HG02943 (cell line): Measurements from ENCODE around the gene SLC25A12.
"Not testable (repeated sequence)": the region's sequence is repeated elsewhere in the genome, so short reads cannot be mapped to it uniquely, and the experiment has no call there.

ENCODE experiments used
- ATAC-seq: cut with Tn5 transposase; IDR thresholded peaks from one replicate; pipeline ENCODE4 v1.9.1; 2021; ENCODE audit warnings: mild to moderate bottlenecking, low read depth, moderate library complexity; ENCODE audit not compliant: unreplicated experiment

Gene SLC25A12, protein sequence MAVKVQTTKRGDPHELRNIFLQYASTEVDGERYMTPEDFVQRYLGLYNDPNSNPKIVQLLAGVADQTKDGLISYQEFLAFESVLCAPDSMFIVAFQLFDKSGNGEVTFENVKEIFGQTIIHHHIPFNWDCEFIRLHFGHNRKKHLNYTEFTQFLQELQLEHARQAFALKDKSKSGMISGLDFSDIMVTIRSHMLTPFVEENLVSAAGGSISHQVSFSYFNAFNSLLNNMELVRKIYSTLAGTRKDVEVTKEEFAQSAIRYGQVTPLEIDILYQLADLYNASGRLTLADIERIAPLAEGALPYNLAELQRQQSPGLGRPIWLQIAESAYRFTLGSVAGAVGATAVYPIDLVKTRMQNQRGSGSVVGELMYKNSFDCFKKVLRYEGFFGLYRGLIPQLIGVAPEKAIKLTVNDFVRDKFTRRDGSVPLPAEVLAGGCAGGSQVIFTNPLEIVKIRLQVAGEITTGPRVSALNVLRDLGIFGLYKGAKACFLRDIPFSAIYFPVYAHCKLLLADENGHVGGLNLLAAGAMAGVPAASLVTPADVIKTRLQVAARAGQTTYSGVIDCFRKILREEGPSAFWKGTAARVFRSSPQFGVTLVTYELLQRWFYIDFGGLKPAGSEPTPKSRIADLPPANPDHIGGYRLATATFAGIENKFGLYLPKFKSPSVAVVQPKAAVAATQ

DNA sequence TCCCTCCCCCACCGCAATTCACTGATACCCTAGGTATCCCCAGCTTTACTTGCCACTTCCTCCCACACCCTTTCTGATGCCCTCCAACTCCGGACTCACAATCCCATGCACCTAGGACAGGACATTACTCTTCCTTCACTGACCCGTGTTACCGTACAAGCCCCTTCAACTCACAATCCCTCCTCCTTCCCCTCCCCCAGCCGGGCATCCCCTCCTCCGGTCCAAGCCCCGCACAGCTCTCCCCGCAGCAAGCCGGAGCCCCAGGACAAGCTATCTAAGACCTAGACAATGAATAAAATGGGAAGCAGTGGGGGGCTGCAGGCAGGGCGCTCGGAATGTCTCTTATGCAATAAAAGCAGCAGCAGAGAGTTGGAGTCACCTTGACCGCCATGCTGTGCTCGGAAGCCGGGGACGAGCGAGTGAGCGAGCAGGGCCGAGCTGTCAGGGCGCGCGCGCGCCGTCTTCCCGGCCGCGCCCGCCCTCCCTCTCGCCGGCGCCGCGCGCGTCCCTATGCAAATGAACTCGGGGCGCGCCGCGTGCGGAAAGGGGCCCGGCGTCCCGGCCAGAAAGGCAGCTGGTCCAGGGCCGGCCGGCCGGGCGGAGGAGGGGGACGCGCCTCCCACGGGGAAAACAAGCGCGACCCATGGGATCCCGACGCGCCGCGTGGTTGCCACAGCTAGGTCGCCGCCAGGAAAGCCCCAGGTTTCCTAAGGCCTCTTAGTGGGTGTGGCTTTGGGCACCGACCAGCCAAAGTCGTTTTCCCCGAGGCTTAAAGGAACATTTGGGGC, at the start of gene SLC25A12:
SLC25A12 (minus strand) TSS at position 421 of the 788 bp plus-strand sequence; CDS start at position 391, 30 bp downstream.
- ATAC-seq: peak; percentile 84

DNA sequence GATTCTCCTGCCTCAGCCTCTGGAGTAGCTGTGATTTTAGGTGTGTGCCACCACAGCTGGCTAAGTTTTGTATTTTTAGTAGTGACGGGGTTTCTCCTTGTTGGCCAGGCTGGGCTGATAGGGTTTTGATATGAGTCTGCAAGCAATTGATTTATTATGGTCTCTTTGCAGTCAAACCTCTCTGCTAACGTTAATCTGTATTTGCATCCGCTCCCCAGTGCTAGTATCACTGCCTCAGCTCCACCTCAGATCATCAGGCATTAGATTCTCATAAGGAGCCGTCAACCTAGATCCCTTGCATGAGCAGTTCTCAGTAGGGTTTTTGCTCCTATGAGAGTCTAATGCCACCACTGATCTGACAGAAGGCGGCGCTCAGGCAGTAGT, 47.3 kb upstream of the SLC25A12 start:
- ATAC-seq: no peak

DNA sequence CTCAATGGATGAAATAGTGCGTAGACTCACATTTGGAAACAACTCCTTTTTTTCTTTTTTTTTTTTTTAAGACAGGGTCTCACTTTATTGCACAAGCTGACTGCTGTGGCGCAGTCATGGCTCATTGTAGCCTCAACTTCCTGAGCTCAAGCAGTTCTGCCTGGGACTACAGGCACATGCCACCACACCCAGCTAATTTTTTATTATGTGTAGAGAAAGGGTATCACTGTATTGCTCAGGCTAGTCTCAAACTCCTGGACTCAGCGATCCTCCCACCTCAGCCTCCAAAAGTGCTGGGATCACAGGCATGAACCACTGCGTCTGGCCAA, 45.7 kb upstream of the SLC25A12 start:
- no peak for ATAC-seq

DNA sequence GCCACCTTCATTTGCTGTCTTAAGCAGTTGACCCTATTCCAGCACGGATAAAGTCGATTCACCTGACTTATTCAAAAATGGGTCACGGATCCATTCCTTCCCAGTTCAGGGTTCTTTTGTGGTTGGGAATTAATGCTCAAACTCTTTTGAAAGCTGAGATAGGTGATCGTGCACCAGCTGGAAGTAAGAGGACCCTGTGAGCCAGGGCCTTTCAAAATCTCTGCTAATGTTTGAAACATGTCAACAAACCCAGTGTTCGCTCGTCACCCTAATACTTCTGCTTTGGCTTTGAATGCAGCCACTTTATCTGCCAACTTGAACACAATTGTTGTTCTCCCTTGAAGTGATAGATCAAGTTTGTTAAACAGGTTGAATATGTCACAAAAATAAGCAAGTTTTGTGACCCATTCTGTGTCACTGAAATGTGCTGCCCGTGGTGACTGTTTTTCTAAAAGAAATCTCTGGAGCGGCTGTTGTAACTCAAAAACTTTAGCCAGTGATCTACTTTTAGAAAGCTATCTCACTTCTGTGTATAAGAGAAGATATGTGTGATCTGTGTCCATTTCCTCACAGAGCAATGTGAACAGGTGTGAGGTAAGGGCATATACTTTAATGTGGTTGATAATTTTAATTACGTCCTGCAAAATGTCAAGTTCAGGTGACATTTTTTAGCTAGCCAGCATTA, 45.2 kb upstream of the SLC25A12 start:
- ATAC-seq: no peak

DNA sequence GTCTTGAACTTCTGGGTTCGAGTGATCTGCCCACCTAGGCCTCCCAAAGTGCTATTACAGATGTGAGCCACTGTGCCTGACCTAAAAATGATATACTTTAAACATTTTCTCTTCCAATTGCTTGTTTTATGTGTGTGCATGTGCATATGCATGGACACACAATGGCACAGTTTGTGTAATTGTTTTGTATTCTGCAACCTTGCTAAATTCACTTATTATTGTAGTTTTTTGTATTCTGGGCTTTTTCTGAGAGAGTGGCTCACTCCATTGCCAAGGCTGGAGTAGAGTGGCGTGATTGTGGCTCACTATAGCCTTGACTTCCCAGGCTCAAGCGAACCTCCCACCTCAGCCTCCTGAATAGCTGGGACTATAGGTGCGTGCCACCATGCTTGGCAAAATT, 36.3 kb upstream of the SLC25A12 start:
- no peak for ATAC-seq

DNA sequence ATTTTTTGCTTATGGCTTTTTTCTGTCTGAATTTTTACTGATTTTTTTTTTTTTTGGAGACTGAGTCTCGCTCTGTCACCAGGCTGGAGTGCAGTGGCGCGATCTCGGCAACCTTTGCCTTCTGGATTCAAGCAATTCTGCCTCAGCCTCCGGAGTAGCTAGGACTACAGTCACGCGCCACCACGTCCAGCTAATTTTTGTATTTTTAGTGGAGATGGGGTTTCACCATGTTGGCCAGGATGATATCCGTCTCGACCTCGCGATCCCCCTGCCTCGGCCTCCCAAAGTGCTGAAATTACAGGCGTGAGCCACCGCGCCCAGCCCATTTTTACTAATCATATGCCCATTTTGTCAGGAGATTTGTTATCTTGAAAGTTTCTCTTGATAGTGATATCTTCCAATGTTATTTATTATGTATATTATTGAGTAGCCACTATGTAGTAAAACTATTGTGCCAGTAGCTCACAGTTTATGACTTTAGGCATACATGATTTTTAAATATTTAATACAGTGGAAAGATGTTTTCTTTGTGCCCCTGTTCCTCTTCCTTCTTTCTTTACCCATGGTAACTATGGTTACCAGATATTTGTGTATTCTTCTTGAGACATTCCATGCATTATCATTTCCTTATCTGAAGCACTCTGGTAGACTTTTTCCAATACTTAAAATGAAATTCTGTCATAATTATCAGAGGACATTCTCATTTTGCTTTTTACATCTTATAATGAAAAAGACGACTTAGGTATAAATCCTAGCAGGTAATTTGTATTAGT, 30.3 kb upstream of the SLC25A12 start:
- no peak for ATAC-seq

DNA sequence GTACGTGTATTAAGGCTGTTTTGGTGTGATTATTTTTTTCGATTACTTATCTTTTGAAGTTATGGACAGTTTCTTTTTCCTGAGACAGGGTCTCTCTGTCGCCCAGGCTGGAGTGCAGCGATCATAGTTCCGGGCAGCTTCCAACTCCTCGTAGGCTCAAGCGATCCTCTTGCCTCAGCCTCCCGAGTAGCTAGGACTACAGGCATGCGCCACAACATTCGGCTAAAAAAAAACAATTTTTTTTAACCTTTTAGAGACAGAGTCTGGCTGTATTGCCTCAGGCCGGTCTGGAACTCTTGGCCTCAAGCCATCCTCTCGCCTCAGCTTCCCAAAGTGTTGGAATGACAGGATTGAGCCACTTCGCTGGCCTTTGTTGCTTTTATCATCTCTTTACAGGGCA, 29.2 kb upstream of the SLC25A12 start:
- ATAC-seq: no peak

DNA sequence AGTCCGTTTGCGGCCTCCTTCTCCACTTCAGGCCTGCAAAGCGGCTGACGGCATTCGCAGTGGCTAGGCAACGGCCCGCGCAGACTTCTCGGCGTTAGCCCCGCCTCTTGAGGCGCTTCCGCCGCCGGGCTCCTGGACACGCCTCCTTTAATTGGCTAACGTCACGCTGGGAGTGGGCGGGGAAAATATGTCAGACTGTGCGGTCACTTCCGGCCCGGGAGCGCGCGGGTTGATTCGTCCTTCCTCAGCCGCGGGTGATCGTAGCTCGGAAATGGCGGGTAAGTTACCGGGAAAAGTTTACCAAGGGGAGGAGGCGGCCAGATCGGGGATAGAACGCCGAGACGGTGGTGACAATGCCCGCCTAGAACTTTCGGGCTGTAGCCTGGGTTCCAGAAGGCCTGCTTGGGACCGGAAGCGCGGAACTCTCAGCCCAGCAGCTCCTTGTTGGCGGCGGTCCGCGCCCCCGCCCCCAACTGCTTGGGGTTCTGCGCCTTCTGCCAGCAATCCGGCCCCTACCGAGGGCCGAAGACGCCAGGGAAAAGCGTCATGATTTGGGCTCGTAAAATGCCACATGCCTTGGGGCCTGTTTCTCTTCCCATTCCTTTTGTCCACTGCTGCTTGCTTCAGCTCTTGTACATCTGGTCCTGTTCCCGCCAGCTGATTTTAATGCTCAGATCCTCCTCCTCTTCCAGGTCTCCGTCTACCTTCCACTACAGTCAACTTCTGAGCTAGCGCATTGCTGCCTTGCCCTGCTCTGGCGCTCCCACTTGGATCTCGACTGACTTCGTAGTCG, 28.4 kb upstream of the SLC25A12 start, which contains the start of gene HAT1:
HAT1 (plus strand) TSS at position 232 of the 793 bp plus-strand sequence; CDS start at position 272, 40 bp downstream.
- ATAC-seq: peak; percentile 96

DNA sequence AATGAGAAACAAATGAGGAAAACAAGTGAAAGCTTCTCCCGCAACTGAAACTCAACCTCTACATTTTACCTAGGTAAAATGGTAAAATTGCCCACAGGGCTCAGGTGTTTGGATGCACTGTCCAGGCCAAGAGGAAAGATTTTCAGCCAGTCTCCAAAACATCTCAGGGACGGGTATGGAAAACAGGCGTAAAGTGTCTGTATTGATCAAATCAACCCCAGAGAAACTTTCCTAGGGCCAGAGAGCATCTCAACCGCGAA, 27.9 kb upstream of the SLC25A12 start:
- ATAC-seq: peak; percentile 9

DNA sequence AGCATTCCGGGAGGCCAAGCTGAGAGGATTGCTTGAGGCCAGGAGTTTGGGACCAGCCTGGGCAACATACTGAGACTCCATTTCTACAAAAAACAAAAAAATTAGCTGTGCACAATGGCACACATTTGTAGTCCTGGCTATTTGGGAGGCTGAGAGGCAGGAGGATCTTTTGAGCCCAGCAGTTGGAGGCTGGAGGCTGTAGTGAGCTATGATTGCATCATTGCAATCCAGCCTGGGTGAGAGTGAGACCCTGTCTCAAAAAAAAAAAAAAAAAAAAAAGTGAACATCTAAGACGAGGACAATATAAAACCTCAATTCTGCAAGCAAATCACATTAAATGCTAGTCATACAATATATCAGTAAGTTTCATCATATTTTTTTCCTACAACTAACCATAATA, 25.4 kb upstream of the SLC25A12 start:
- ATAC-seq: no peak

DNA sequence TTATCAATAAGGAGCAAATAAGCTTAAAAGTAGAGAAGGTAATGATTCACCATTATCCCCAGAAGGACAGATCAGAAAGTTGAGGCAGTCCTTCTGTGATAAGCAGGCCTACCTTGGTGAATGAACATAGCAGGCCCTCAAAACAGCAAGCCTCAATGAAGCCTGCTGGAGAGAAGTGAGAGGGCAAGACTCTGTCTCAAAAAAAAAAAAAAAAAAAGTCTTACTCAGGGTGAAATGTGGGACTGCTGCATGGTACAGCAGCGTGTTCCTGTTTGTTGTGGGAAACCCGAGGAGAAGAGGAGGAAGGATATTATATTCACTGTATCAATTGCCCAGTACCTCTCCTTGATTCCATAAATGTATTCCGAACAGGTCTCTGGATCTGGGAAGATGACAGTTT, 19.5 kb upstream of the SLC25A12 start:
- ATAC-seq: no peak

DNA sequence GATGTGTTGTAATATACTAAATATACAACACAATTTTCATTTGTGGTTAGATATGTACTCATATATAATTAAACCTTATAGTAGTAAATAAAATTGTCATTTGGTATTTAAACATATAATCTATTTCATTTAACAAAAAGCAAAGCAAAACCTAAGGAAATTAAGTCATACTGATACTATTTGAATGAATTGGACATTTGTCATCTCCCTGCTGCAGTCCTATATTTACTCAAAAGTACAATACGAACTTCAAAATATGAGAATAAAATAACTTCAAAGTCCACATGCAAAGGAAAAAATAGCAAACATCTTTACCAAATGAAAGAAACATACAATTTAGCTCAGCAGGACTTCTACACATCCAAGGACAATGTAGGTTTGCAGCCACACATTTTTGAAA, 16.4 kb upstream of the SLC25A12 start:
- ATAC-seq: no peak

DNA sequence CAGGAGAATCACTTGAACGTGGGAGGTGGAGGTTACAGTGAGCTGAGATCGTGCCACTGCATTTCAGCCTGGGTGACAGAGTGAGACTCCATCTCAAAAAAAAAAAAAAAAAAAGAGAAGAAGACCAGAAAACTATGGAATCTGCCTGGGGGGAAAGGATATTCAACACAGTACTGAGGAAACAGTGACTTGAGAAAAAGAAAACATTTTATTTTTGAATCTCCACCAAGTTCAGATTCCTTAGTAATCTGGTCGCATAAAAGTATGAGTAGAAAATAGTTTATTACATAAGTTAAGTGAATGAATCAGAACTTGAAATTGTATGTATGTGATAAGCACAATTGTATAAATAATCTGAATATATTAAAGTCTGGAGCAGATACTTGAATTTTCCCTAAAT, 15.2 kb upstream of the SLC25A12 start:
- ATAC-seq: no peak

DNA sequence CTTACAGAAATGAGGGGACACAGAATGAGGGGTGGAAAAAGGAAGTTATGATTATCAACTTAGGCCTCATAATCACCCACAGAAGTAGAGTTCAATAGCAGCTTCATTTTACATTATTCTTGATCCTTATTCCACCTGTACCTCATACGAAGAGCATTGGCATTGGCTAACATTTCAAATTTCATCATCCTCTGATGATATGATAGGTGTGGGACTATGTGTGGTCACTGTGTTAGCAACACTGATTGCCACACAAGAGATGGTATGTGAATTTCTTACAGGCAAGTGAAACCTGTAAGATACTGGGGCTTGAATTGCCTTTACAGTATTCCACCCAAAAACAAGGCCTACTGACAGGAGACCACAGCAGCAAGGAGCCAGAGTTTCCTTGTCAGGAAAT, 14.2 kb upstream of the SLC25A12 start:
- ATAC-seq: no peak

DNA sequence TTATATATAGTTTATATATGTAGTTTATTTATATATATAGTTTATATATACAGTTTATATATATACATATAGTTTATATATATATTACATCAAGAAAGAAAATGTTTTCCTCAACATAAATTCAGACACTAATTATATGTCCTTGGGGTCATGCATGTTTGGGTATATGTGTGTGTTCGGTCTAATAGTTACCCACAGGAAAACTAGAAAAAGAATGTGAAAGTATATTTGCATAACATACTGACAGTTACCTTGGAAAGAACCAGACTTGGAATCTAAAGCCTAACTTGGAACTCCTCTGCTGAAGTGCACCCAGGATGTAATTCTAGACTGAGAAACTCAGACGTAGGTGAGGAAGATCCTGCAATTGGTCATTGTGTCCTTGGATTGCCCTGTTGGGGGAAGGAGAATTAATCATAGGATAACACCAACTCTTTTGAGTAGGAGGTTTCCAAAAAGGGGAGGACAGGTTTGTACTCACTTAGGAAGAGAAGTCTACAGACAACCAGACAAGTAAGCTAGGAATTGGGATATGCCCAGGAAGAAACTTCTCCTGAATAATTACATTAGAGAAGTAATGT, 8.9 kb upstream of the SLC25A12 start:
- ATAC-seq: no peak

DNA sequence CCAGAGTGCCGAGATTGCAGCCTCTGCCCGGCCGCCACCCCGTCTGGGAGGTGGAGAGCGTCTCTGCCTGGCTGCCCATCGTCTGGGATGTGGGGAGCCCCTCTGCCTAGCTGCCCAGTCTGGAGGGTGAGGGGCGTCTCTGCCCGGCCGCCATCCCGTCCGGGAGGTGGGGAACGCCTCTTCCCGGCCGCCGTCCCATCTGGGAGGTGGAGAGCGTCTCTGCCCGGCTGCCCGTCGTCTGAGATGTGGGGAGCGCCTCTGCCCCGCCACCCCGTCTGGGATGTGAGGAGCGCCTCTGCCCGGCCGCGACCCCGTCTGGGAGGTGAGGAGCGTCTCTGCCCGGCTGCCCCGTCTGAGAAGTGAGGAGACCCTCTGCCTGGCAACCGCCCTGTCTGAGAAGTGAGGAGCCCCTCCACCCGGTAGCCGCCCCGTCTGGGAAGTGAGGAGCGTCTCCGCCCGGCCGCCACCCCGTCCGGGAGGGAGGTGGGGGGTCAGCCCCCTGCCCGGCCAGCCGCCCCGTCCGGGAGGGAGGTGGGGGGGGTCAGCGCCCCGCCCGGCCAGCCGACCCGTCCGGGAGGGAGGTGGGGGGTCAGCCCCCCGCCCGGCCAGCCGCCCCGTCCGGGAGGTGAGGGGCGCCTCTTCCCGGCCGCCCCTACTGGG, 5.7 kb upstream of the SLC25A12 start:
- not testable (repeated sequence) for ATAC-seq

DNA sequence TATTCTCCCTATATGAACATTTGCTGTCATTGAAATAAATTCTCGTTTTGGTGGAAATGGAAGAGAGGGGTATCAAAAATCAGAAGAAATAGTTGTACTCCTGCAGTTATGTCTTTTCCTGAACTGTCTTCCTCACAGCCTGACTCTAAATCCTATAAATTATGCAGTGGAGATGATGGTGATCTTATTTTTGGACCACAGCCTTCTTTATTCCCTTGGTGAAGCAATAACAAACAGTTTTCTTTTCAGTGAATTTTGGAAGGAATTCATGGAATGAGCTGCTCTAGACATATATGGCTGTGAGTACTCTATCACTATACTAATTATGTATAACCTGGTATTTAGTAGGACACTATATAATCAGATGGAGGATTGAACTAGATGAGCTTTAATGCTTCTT, 1.7 kb upstream of the SLC25A12 start:
- no peak for ATAC-seq

DNA sequence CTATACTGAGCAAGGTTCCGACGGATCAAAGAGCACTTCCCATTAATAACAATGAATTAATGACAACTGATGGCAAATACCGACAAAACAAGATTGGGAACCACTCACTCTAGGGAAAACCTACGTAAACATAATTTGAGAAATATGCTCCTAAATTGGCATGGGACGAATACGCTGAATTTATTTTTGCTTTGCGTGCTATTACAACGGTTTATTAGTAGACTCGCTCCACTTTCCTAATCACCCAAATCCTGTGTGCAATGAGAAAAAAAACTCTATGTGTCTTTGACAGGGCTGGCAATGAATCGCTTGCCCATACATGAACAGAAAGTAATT, 536 bp upstream of the SLC25A12 start:
- no peak for ATAC-seq
